Measurements from ENCODE around the gene PDE6G.

DNA sequence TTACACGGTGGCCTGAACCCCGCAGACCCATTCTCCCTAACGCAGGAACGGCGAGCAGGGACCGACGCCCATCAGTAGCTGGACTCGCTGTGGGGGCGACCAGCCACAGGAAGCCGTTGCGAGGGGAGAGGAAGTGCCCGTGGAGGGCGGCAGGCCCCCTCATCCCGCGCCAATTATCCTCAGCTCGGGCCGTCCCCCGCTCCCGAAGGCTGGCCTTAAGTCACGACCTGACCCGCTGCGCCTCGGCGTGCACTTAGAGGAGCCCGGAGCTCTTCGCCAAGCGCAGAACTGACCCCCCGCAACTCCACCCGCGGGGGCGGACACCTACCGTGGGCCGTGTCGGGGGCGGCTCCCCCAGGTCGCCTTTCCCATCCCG lies 26.9 kb upstream of the PDE6G start:
- TF ChIP-seq, protein P1, sequence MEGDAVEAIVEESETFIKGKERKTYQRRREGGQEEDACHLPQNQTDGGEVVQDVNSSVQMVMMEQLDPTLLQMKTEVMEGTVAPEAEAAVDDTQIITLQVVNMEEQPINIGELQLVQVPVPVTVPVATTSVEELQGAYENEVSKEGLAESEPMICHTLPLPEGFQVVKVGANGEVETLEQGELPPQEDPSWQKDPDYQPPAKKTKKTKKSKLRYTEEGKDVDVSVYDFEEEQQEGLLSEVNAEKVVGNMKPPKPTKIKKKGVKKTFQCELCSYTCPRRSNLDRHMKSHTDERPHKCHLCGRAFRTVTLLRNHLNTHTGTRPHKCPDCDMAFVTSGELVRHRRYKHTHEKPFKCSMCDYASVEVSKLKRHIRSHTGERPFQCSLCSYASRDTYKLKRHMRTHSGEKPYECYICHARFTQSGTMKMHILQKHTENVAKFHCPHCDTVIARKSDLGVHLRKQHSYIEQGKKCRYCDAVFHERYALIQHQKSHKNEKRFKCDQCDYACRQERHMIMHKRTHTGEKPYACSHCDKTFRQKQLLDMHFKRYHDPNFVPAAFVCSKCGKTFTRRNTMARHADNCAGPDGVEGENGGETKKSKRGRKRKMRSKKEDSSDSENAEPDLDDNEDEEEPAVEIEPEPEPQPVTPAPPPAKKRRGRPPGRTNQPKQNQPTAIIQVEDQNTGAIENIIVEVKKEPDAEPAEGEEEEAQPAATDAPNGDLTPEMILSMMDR (IDR thresholded peaks at IDR 0.05), result no peak
- TF ChIP-seq POLR2A (IDR thresholded peaks at IDR 0.05), result no peak
